ENCODE measurements around the gene SLC50A1. TPM values are rescaled to one million over a fixed set of nuclear protein-coding genes. Genes with fewer than 3 reads are reported as not detected.

SLC50A1 gene
- total RNA-seq, 1 donor from 2014 or later = 44.7 TPM

DNA sequence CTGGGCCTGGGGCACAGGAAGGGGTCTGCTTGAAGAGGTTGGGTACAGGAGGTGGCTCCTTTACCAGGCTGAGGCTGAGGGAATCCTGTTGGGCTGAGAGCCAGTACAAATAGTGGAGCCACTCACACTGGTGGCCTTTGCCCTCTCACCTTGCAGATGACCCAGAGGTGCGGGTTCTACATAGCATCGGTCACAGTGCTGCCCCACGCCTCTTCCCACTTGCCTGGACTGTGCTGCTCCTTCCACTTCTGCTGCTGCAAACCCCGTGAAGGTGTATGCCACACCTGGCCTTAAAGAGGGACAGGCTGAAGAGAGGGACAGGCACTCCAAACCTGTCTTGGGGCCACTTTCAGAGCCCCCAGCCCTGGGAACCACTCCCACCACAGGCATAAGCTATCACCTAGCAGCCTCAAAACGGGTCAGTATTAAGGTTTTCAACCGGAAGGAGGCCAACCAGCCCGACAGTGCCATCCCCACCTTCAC is 1.8 kb upstream of the SLC50A1 start:
- Histone ChIP-seq H3K9me3 (no peaks in the 10 kb centered on the region), H3K4me3 (peak overlapping the region; percentile 60), H3K4me1 (peaks cover 39% of the 10 kb centered on the region), H3K27ac (peak overlapping the region; percentile 91), H3K36me3 (peaks cover 47% of the 10 kb centered on the region), H3K27me3 (peaks cover 3% of the 10 kb centered on the region)
- no peak for ATAC-seq
- TF ChIP-seq, protein P1, sequence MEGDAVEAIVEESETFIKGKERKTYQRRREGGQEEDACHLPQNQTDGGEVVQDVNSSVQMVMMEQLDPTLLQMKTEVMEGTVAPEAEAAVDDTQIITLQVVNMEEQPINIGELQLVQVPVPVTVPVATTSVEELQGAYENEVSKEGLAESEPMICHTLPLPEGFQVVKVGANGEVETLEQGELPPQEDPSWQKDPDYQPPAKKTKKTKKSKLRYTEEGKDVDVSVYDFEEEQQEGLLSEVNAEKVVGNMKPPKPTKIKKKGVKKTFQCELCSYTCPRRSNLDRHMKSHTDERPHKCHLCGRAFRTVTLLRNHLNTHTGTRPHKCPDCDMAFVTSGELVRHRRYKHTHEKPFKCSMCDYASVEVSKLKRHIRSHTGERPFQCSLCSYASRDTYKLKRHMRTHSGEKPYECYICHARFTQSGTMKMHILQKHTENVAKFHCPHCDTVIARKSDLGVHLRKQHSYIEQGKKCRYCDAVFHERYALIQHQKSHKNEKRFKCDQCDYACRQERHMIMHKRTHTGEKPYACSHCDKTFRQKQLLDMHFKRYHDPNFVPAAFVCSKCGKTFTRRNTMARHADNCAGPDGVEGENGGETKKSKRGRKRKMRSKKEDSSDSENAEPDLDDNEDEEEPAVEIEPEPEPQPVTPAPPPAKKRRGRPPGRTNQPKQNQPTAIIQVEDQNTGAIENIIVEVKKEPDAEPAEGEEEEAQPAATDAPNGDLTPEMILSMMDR (IDR thresholded peaks at IDR 0.05) = no peak
- intact Hi-C loops (cut with DNase I) = no loop called here
- no peak for DNase-seq

GRCh38 chr1:155134322-155134721 is 1.3 kb upstream of the SLC50A1 start:
- no peak for ATAC-seq
- Histone ChIP-seq H3K4me3 (peak overlapping the region; percentile 60), H3K4me1 (peaks cover 40% of the 10 kb centered on the region)

GRCh38 chr1:155134880-155135414 is 705 bp upstream of the SLC50A1 start:
- peak overlapping the region; percentile 91 for H3K27ac ChIP-seq
- peaks cover 1% of the 10 kb centered on the region for H3K27me3 ChIP-seq
- intact Hi-C loops (cut with DNase I) = no loop called here
- peak overlapping the region; percentile 60 for H3K4me3 ChIP-seq
- no peaks in the 10 kb centered on the region for H3K9me3 ChIP-seq
- peaks cover 47% of the 10 kb centered on the region for H3K36me3 ChIP-seq
- H3K4me1 ChIP-seq = peaks cover 45% of the 10 kb centered on the region
- TF ChIP-seq, protein P1 (IDR thresholded peaks at IDR 0.05) = no peak
- DNase-seq (peak; percentile 95), ATAC-seq (peak; percentile 82)

More at GRCh38 chr1:155134322-155134721, 1.3 kb upstream of the SLC50A1 start:
- DNase-seq = no peak
- TF ChIP-seq, protein P1 (IDR thresholded peaks at IDR 0.05) = no peak
- H3K36me3 ChIP-seq = peaks cover 47% of the 10 kb centered on the region
- intact Hi-C loops (cut with DNase I) = no loop called here
- H3K27me3 ChIP-seq = peaks cover 3% of the 10 kb centered on the region
- H3K9me3 ChIP-seq = no peaks in the 10 kb centered on the region
- H3K27ac ChIP-seq = peak overlapping the region; percentile 91

DNA sequence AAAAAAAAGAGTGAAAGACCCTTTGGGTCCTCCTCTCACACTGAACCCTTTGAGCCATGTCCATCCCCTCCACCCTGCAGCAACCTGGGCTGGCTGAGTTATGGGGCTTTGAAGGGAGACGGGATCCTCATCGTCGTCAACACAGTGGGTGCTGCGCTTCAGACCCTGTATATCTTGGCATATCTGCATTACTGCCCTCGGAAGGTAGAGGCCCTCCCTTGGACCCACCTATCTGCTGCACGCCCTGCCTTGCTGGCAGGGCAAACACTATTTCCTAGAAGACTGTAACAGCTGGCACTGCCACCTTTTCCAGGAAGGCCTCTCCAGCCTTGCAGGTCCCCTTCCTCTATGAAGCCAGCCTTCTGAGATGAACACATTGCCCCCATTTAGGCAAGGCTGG is 1.1 kb downstream of the SLC50A1 start:
- no peaks in the 10 kb centered on the region for H3K9me3 ChIP-seq
- DNase-seq = no peak
- no peak for ATAC-seq
- intact Hi-C loops (cut with DNase I) = no loop called here
- TF ChIP-seq, protein P1 (IDR thresholded peaks at IDR 0.05) = no peak
- H3K27ac ChIP-seq = peak overlapping the region; percentile 91
- peaks cover 42% of the 10 kb centered on the region for H3K36me3 ChIP-seq
- no peaks in the 10 kb centered on the region for H3K27me3 ChIP-seq
- peak overlapping the region; percentile 60 for H3K4me3 ChIP-seq
- H3K4me1 ChIP-seq = peaks cover 45% of the 10 kb centered on the region

GRCh38 chr1:155137154-155137949 is 1.7 kb downstream of the SLC50A1 start:
- TF ChIP-seq, protein P1 (IDR thresholded peaks at IDR 0.05) = no peak
- Histone ChIP-seq H3K4me1 (peaks cover 45% of the 10 kb centered on the region), H3K9me3 (no peaks in the 10 kb centered on the region), H3K27me3 (no peaks in the 10 kb centered on the region), H3K4me3 (peak overlapping the region; percentile 60), H3K36me3 (peaks cover 36% of the 10 kb centered on the region), H3K27ac (peak overlapping the region; percentile 91)
- DNase-seq = no peak
- ATAC-seq = no peak
- intact Hi-C loops (cut with DNase I) = no loop called here
